ENCODE measurements around the gene HELQ.

DNA sequence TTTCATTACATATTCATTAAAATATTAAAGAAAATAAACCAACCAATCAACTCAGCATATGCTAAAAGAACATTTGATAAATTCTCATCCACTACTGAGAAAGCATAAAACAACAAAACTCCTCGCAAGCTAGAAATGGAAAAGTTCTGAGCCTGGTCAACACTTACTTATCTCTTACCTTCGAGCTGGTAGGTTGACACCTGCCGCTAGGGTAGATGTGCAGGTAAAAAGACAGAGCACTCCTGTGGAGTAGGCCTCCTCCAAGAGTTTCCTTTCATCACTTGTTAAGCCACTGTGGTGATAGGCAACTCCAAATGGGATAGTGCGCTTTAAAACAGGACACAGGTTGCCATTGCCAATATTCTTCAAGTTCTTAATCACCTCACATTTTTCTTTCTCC, 18.9 kb downstream of the HELQ start:
- TF ChIP-seq, protein P1, sequence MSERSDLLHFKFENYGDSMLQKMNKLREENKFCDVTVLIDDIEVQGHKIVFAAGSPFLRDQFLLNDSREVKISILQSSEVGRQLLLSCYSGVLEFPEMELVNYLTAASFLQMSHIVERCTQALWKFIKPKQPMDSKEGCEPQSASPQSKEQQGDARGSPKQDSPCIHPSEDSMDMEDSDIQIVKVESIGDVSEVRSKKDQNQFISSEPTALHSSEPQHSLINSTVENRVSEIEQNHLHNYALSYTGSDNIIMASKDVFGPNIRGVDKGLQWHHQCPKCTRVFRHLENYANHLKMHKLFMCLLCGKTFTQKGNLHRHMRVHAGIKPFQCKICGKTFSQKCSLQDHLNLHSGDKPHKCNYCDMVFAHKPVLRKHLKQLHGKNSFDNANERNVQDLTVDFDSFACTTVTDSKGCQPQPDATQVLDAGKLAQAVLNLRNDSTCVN (CRISPR knock-in tag; IDR thresholded peaks at IDR 0.05), result no peak
- TF ChIP-seq MXI1 (IDR thresholded peaks at IDR 0.05; ENCODE audit: low read depth, low read length), result no peak
- TF ChIP-seq, protein P2, sequence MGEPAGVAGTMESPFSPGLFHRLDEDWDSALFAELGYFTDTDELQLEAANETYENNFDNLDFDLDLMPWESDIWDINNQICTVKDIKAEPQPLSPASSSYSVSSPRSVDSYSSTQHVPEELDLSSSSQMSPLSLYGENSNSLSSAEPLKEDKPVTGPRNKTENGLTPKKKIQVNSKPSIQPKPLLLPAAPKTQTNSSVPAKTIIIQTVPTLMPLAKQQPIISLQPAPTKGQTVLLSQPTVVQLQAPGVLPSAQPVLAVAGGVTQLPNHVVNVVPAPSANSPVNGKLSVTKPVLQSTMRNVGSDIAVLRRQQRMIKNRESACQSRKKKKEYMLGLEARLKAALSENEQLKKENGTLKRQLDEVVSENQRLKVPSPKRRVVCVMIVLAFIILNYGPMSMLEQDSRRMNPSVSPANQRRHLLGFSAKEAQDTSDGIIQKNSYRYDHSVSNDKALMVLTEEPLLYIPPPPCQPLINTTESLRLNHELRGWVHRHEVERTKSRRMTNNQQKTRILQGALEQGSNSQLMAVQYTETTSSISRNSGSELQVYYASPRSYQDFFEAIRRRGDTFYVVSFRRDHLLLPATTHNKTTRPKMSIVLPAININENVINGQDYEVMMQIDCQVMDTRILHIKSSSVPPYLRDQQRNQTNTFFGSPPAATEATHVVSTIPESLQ (CRISPR knock-in tag; IDR thresholded peaks at IDR 0.05), result no peak
- no peak for TF ChIP-seq FOXA1 (IDR thresholded peaks at IDR 0.05; ENCODE audit: borderline replicate concordance)
- TF ChIP-seq, protein P3, sequence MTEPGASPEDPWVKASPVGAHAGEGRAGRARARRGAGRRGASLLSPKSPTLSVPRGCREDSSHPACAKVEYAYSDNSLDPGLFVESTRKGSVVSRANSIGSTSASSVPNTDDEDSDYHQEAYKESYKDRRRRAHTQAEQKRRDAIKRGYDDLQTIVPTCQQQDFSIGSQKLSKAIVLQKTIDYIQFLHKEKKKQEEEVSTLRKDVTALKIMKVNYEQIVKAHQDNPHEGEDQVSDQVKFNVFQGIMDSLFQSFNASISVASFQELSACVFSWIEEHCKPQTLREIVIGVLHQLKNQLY (CRISPR knock-in tag; conservative IDR thresholded peaks at IDR 0.05), result no peak
- no peak for TF ChIP-seq CBX1 (IDR thresholded peaks at IDR 0.05; ENCODE audit: low read depth)
- TF ChIP-seq CREM (IDR thresholded peaks at IDR 0.05; ENCODE audit: low read depth), result no peak
- no peak for TF ChIP-seq EGR1 (conservative IDR thresholded peaks at IDR 0.05)

Measured in K562 (cell line).